ENCODE data around the gene MESP2. TPM values are rescaled to one million over a fixed set of nuclear protein-coding genes. Genes with fewer than 3 reads are reported as not detected.

The MESP2 gene, protein sequence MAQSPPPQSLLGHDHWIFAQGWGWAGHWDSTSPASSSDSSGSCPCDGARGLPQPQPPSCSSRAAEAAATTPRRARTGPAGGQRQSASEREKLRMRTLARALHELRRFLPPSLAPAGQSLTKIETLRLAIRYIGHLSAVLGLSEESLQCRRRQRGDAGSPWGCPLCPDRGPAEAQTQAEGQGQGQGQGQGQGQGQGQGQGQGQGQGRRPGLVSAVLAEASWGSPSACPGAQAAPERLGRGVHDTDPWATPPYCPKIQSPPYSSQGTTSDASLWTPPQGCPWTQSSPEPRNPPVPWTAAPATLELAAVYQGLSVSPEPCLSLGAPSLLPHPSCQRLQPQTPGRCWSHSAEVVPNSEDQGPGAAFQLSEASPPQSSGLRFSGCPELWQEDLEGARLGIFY
- not detected in 2 replicates for total RNA-seq (2022)
- not detected for Bru-seq, nascent RNA
- BruChase-seq, experiment 1, labeled RNA remaining after a 6-hour chase: not detected
- percentile 5 among the genes with signal in this experiment for BruChase-seq, experiment 2, labeled RNA remaining after a 2-hour chase
- long read RNA-seq: 0 reads

GRCh38 chr15:89776274-89777072 is at the start of gene MESP2:
Gene MESP2, plus strand, starts transcription at chr15:89776332. Its CDS starts 26 bp downstream, at chr15:89776358.
- intact Hi-C loops (cut with micrococcal nuclease): no loop called here
- ChIA-PET POLR2A (interaction anchor here (0.6 to 1.8 kb wide), 2 partner anchors 12 to 100 kb away, joined by 3 read pairs; no protein-coding TSS in a partner anchor), CTCF (interaction anchor here (0.6 to 5.2 kb wide), 3 partner anchors 15 to 417 kb away, joined by 4 to 44 read pairs (median 28); no protein-coding TSS in a partner anchor)
- peaks cover 14% of the 10 kb centered on the region for H3K4me1 Mint-ChIP-seq (ENCODE audit: insufficient read depth, unreplicated experiment)
- TF ChIP-seq, protein P1, sequence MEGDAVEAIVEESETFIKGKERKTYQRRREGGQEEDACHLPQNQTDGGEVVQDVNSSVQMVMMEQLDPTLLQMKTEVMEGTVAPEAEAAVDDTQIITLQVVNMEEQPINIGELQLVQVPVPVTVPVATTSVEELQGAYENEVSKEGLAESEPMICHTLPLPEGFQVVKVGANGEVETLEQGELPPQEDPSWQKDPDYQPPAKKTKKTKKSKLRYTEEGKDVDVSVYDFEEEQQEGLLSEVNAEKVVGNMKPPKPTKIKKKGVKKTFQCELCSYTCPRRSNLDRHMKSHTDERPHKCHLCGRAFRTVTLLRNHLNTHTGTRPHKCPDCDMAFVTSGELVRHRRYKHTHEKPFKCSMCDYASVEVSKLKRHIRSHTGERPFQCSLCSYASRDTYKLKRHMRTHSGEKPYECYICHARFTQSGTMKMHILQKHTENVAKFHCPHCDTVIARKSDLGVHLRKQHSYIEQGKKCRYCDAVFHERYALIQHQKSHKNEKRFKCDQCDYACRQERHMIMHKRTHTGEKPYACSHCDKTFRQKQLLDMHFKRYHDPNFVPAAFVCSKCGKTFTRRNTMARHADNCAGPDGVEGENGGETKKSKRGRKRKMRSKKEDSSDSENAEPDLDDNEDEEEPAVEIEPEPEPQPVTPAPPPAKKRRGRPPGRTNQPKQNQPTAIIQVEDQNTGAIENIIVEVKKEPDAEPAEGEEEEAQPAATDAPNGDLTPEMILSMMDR (IDR thresholded peaks at IDR 0.05; ENCODE audit: unreplicated experiment): no peak
- peak; percentile 62 for DNase-seq (ENCODE audit: unreplicated experiment)
- H3K36me3 Mint-ChIP-seq (ENCODE audit: insufficient read depth, unreplicated experiment): no peaks in the 10 kb centered on the region
- H3K27ac Mint-ChIP-seq (ENCODE audit: low read depth, unreplicated experiment): no peak within 1 kb of the TSS
- H3K4me3 Mint-ChIP-seq (ENCODE audit: unreplicated experiment): no peak within 1 kb of the TSS
- BruUV-seq (replicated peaks): no TSS peak
- no peaks in the 10 kb centered on the region for H3K27me3 Mint-ChIP-seq (ENCODE audit: insufficient read depth, unreplicated experiment)
- H3K9me3 Mint-ChIP-seq (ENCODE audit: unreplicated experiment): no peaks in the 10 kb centered on the region

DNA sequence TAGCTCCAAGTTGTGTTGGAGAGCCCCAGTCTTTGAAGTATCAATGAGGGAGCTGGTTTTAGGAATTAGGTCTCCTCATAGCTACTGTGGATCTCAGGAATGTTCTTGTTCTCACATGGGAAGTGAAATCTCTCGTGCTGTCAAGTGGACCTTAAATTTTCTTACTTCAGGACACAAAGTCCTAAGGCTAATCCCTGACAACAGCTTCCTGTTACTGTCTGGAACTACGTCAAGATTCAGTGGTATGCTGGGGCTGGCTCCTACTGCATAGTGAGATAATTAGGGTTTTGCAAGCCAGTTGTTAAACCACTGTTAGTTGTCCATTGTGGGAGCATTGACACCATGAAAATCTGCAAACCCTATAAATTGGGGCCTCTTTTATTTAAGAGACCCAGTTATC is 47.9 kb upstream of the MESP2 start:
- DNase-seq (ENCODE audit: unreplicated experiment): no peak
- POLR2A ChIA-PET: no interaction called here
- CTCF ChIA-PET: interaction anchor here (0.7 to 1.4 kb wide), 3 partner anchors 12 to 133 kb away, joined by 3 to 8 read pairs (median 3); no protein-coding TSS in a partner anchor
- Mint-ChIP-seq H3K27ac (ENCODE audit: low read depth, unreplicated experiment) (no peak overlapping the region), H3K9me3 (ENCODE audit: unreplicated experiment) (no peaks in the 10 kb centered on the region), H3K27me3 (ENCODE audit: insufficient read depth, unreplicated experiment) (no peaks in the 10 kb centered on the region), H3K4me3 (ENCODE audit: unreplicated experiment) (no peak overlapping the region), H3K36me3 (ENCODE audit: insufficient read depth, unreplicated experiment) (no peaks in the 10 kb centered on the region), H3K4me1 (ENCODE audit: insufficient read depth, unreplicated experiment) (no peaks in the 10 kb centered on the region)
- intact Hi-C loops (cut with micrococcal nuclease): no loop called here
- BruUV-seq (replicated peaks): no TSS peak
- TF ChIP-seq, protein P1 (IDR thresholded peaks at IDR 0.05; ENCODE audit: unreplicated experiment): no peak

DNA sequence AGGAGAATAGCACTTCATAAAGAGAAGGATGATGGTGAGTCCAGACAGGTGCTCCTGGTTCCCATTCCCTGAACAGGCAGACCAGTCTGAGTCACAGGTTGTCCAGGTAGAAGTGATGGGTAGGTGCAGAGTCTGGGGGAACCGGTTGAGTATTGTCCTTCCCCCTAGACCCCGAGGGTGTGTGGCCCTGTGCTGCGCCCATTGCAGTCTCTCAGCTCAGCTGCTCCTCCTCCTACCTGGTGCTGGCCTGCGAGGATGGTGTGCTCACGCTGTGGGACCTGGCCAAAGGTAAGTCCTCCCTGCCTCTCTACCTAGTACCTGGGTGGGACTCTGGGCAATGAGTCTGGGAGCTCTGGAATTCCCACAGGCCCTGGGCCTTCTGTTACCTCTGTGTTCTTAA is 44.9 kb upstream of the MESP2 start:
- H3K9me3 Mint-ChIP-seq (ENCODE audit: unreplicated experiment): no peaks in the 10 kb centered on the region
- no peaks in the 10 kb centered on the region for H3K4me1 Mint-ChIP-seq (ENCODE audit: insufficient read depth, unreplicated experiment)
- intact Hi-C loops (cut with micrococcal nuclease): loop anchor here (10.0 kb wide), 1 partner anchor 86 kb away; no protein-coding TSS in a partner anchor
- H3K36me3 Mint-ChIP-seq (ENCODE audit: insufficient read depth, unreplicated experiment): no peaks in the 10 kb centered on the region
- ChIA-PET POLR2A (no interaction called here), CTCF (interaction anchor here (0.6 to 1.5 kb wide), 4 partner anchors 9 to 148 kb away, joined by 3 to 14 read pairs (median 5); no protein-coding TSS in a partner anchor)
- no peak overlapping the region for H3K4me3 Mint-ChIP-seq (ENCODE audit: unreplicated experiment)
- H3K27me3 Mint-ChIP-seq (ENCODE audit: insufficient read depth, unreplicated experiment): peaks cover 30% of the 10 kb centered on the region
- DNase-seq (ENCODE audit: unreplicated experiment): no peak
- TF ChIP-seq, protein P1 (IDR thresholded peaks at IDR 0.05; ENCODE audit: unreplicated experiment): no peak
- no peak overlapping the region for H3K27ac Mint-ChIP-seq (ENCODE audit: low read depth, unreplicated experiment)
- no TSS peak for BruUV-seq (replicated peaks)
